Right atrium auricular region (tissue), 2 donors: ENCODE data around the gene WDR17. TPM values are rescaled to one million over a fixed set of nuclear protein-coding genes. Genes with fewer than 3 reads are reported as not detected.

ENCODE experiments used
- DNase-seq: peaks from one replicate; pipeline ENCODE4 v3.0.0-alpha.2; 2019; ENCODE audit warnings: low spot score
- H3K27ac ChIP-seq, 2 donors: fragments of 200-600 bp; sonication (generic); 1 replicate in 1 of 2; 2 replicates in 1 of 2; pipeline ENCODE4 v1.5.1; 2016 to 2019
- H3K27me3 ChIP-seq, 2 donors: fragments of 200-600 bp; sonication (generic); one replicate each; pipeline versions ENCODE4 v1.5.1 to v1.6.0; 2017 to 2019
- H3K36me3 ChIP-seq: fragments of 200-600 bp; sonication (generic); one replicate; pipeline ENCODE4 v1.5.1; 2016
- H3K4me1 ChIP-seq, 2 donors: fragments of 200-600 bp; sonication (generic); one replicate each; pipeline versions ENCODE4 v1.5.1 to v1.6.0; 2017 to 2019
- H3K4me3 ChIP-seq, 2 donors: fragments of 200-600 bp; sonication (generic); 1 replicate in 1 of 2; 2 replicates in 1 of 2; pipeline ENCODE4 v1.5.1; 2017 to 2019; ENCODE audit warnings: mild to moderate bottlenecking in 1 of 2, moderate library complexity in 1 of 2
- H3K9me3 ChIP-seq, 2 donors: fragments of 200-600 bp; sonication (generic); one replicate each; pipeline ENCODE4 v1.5.1; 2019
- CTCF ChIP-seq, 2 donors: fragments of 200-600 bp; sonication (generic); IDR thresholded peaks; one replicate each; pipeline ENCODE4 v1.5.1; 2019; ENCODE audit warnings: antibody characterized with exemption in 2 of 2
- total RNA-seq, 2 donors: library from RNA; depleted of rRNA; stranded (reverse); fragments of >200 nt; gene quantifications; one replicate each; pipeline ENCODE4 v1.1.0, GENCODE V29; 2016

WDR17 gene
- total RNA-seq, 2 donors from 2014 or later: 0.63 to 1.2 TPM

- H3K36me3 ChIP-seq: no peaks in the 10 kb centered on the region
- DNase-seq: no peak
- no peak for TF ChIP-seq CTCF (IDR thresholded peaks at IDR 0.05)
- no peak overlapping the region for H3K27ac ChIP-seq
- H3K27me3 ChIP-seq: no peaks in the 10 kb centered on the region
- H3K4me1 ChIP-seq: no peaks in the 10 kb centered on the region
- H3K9me3 ChIP-seq: no peaks in the 10 kb centered on the region
- no peak overlapping the region for H3K4me3 ChIP-seq
These were observed 69.0 kb downstream of the WDR17 start for GRCh38 chr4:176134670-176135069.

- no peak for TF ChIP-seq CTCF (IDR thresholded peaks at IDR 0.05)
- H3K36me3 ChIP-seq: no peaks in the 10 kb centered on the region
- DNase-seq: no peak
- H3K9me3 ChIP-seq: no peaks in the 10 kb centered on the region
- H3K27me3 ChIP-seq: no peaks in the 10 kb centered on the region
- H3K4me1 ChIP-seq: no peaks in the 10 kb centered on the region
- no peak overlapping the region for H3K27ac ChIP-seq
- H3K4me3 ChIP-seq: no peak overlapping the region
These were observed 72.0 kb downstream of the WDR17 start for GRCh38 chr4:176137631-176138030.

- no peak for DNase-seq
These were observed 73.9 kb downstream of the WDR17 start for GRCh38 chr4:176139518-176139917.

GRCh38 chr4:176142253-176142652, 76.6 kb downstream of the WDR17 start:
- Histone ChIP-seq H3K9me3 (no peaks in the 10 kb centered on the region), H3K36me3 (no peaks in the 10 kb centered on the region), H3K27me3 (no peaks in the 10 kb centered on the region), H3K27ac (no peak overlapping the region), H3K4me3 (no peak overlapping the region), H3K4me1 (no peaks in the 10 kb centered on the region)
- no peak for DNase-seq
- TF ChIP-seq CTCF (IDR thresholded peaks at IDR 0.05): no peak

More at GRCh38 chr4:176139518-176139917, 73.9 kb downstream of the WDR17 start:
- no peak for TF ChIP-seq CTCF (IDR thresholded peaks at IDR 0.05)
- H3K9me3 ChIP-seq: no peaks in the 10 kb centered on the region
- H3K4me1 ChIP-seq: no peaks in the 10 kb centered on the region
- no peaks in the 10 kb centered on the region for H3K27me3 ChIP-seq
- H3K4me3 ChIP-seq: no peak overlapping the region
- no peaks in the 10 kb centered on the region for H3K36me3 ChIP-seq
- no peak overlapping the region for H3K27ac ChIP-seq

- TF ChIP-seq CTCF (IDR thresholded peaks at IDR 0.05): no peak
- Histone ChIP-seq H3K27me3 (no peaks in the 10 kb centered on the region), H3K4me1 (no peaks in the 10 kb centered on the region), H3K36me3 (no peaks in the 10 kb centered on the region), H3K4me3 (no peak overlapping the region), H3K9me3 (no peaks in the 10 kb centered on the region), H3K27ac (no peak overlapping the region)
- no peak for DNase-seq
These were observed 84.2 kb downstream of the WDR17 start for GRCh38 chr4:176149680-176150355.

GRCh38 chr4:176150356-176150682, 84.7 kb downstream of the WDR17 start:
- peak in 1 of 2 donors; percentile 56 for TF ChIP-seq CTCF (IDR thresholded peaks at IDR 0.05)
- Histone ChIP-seq H3K4me1 (no peaks in the 10 kb centered on the region), H3K27me3 (no peaks in the 10 kb centered on the region), H3K9me3 (no peaks in the 10 kb centered on the region), H3K36me3 (no peaks in the 10 kb centered on the region), H3K4me3 (no peak overlapping the region), H3K27ac (no peak overlapping the region)
- DNase-seq: no peak
